Measurements from ENCODE around the gene ANK2.

ANK2 gene

GRCh38 chr4:113397114-113397701, 347.8 kb downstream of the ANK2 start:
- DNase-seq (ENCODE audit: low read depth) = peak; percentile 85

GRCh38 chr4:113398441-113399143, 349.1 kb downstream of the ANK2 start:
- DNase-seq (ENCODE audit: low read depth) = no peak

- no peak for DNase-seq (ENCODE audit: low read depth)
These were observed 354.7 kb downstream of the ANK2 start for GRCh38 chr4:113404167-113404571.

GRCh38 chr4:113404841-113405240, 355.4 kb downstream of the ANK2 start:
- DNase-seq (ENCODE audit: low read depth) = peak; percentile 3

GRCh38 chr4:113405874-113406722, 356.6 kb downstream of the ANK2 start:
- no peak for DNase-seq (ENCODE audit: low read depth)

GRCh38 chr4:113406723-113407016, 357.2 kb downstream of the ANK2 start:
- DNase-seq (ENCODE audit: low read depth) = no peak

- DNase-seq (ENCODE audit: low read depth) = no peak
These were observed 358.0 kb downstream of the ANK2 start for GRCh38 chr4:113407409-113407808.

- peak; percentile 5 for DNase-seq (ENCODE audit: low read depth)
These were observed 359.7 kb downstream of the ANK2 start for GRCh38 chr4:113409181-113409580.

GRCh38 chr4:113410686-113411085, 361.2 kb downstream of the ANK2 start:
- DNase-seq (ENCODE audit: low read depth) = no peak

GRCh38 chr4:113411496-113411938, 362.1 kb downstream of the ANK2 start:
- DNase-seq (ENCODE audit: low read depth) = peak; percentile 89

- no peak for DNase-seq (ENCODE audit: low read depth)
These were observed 370.2 kb downstream of the ANK2 start for GRCh38 chr4:113419631-113420030.

GRCh38 chr4:113420938-113421337, 371.5 kb downstream of the ANK2 start:
- DNase-seq (ENCODE audit: low read depth) = no peak

GRCh38 chr4:113423631-113424030, 374.2 kb downstream of the ANK2 start:
- DNase-seq (ENCODE audit: low read depth) = peak; percentile 77

- peak; percentile 52 for DNase-seq (ENCODE audit: low read depth)
These were observed 383.7 kb downstream of the ANK2 start for GRCh38 chr4:113433116-113433515.
